ENCODE data around the gene RIC8A. TPM values are rescaled to one million over a fixed set of nuclear protein-coding genes. Genes with fewer than 3 reads are reported as not detected.
"Not testable (repeated sequence)": the region's sequence is repeated elsewhere in the genome, so short reads cannot be mapped to it uniquely, and the experiment has no call there.

Gene RIC8A
- total RNA-seq, 1 donor from 2014 or later, result 122 TPM

DNA sequence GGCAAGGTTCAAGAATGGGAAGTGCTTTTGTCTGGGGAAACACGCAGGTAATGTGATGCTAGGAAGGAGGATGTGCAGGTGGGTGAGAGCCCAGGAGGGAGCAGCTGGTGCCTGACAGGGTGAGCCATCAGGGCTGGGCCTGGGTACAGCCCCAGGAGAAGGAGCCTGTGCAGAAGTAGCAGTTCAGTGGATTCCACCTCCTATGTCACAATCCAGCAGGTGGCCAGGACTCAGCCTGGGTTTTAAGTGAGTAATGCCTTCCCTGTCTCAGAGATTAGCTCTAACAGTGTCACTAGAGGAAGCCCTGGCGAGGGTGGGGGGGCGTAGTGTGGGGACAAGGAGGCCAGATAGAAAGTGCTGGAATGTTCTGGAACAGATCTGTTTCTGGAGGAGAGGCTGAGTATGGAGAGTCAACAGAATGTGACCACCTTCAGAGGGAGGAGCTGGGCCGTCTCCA lies 8.1 kb downstream of the RIC8A start:
- Mint-ChIP-seq H3K36me3 (ENCODE audit: low read depth) (peaks cover 6% of the 10 kb centered on the region), H3K27me3 (ENCODE audit: low read depth) (no peaks in the 10 kb centered on the region), H3K9me3 (no peaks in the 10 kb centered on the region), H3K4me1 (peaks cover 4% of the 10 kb centered on the region), H3K27ac (ENCODE audit: unreplicated experiment) (peak overlapping the region; percentile 83), H3K4me3 (no peak overlapping the region)
- DNase-seq (ENCODE audit: low read depth, low spot score), result no peak
- TF ChIP-seq, protein P1, sequence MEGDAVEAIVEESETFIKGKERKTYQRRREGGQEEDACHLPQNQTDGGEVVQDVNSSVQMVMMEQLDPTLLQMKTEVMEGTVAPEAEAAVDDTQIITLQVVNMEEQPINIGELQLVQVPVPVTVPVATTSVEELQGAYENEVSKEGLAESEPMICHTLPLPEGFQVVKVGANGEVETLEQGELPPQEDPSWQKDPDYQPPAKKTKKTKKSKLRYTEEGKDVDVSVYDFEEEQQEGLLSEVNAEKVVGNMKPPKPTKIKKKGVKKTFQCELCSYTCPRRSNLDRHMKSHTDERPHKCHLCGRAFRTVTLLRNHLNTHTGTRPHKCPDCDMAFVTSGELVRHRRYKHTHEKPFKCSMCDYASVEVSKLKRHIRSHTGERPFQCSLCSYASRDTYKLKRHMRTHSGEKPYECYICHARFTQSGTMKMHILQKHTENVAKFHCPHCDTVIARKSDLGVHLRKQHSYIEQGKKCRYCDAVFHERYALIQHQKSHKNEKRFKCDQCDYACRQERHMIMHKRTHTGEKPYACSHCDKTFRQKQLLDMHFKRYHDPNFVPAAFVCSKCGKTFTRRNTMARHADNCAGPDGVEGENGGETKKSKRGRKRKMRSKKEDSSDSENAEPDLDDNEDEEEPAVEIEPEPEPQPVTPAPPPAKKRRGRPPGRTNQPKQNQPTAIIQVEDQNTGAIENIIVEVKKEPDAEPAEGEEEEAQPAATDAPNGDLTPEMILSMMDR (conservative IDR thresholded peaks at IDR 0.05), result no peak

DNA sequence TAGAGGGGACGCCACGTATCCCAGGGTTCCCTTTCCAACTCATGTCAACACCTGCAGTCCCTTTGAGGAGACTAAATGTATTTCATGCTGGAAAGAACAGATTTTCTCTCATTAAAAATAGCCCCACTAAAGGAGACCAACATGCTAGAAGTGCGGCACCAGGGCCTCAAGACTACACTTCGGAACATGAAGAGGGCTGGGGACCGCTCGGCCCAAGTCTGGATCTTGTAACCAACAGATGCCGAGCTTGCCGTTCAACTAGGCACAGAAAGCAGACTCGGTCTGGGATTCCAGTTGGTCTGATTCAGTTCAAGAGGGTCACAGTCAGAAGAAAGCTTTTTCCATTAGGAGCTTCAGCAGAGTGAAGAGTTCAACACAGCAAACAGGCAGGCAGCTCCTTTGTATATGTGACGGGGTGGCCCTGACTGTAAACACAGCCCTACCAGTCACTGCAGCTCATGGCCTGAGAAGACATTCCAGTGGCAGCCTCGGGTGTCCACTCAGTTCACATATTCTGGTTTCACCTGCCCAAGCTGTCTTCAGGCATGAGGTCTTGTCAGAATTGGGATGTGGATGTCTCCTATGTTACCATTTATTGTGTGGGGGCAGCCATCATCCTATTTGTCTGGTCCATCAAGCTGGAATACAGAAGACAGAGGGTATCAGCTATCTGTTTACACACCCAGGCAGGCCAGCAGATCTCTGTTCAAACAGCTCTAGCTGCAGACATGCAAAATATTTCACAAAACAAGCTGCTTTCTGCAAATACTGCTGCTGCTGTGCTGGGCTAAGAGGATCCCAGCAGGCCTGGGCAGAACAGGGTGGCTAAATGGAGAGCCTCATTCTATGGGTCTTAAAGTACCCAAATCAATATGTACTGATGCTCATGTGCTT lies 8.8 kb downstream of the RIC8A start:
- TF ChIP-seq, protein P1 (conservative IDR thresholded peaks at IDR 0.05), result no peak
- Mint-ChIP-seq H3K4me3 (no peak overlapping the region), H3K4me1 (peaks cover 2% of the 10 kb centered on the region), H3K9me3 (no peaks in the 10 kb centered on the region), H3K36me3 (ENCODE audit: low read depth) (peaks cover 5% of the 10 kb centered on the region), H3K27ac (ENCODE audit: unreplicated experiment) (no peak overlapping the region), H3K27me3 (ENCODE audit: low read depth) (no peaks in the 10 kb centered on the region)
- DNase-seq (ENCODE audit: low read depth, low spot score), result no peak

DNA sequence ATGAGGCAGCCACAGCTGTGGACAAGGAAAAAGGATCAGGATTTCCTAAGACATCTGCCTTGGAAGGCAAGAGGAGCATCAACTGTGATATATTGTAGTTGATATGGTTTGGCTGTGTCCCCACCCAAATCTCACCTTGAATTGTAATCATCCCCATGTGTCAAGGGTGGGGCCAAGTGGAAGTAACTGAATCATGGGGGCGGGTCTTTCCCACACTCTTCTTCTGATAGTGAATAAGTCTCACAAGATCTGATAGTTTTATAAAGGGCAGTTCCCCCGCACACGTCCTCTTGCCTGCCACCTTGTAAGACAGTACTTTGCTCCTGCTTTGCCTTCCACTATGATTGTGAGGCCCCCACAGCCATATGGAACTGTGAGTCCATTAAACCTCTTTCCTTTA lies 10.2 kb downstream of the RIC8A start:
- Mint-ChIP-seq H3K27ac (ENCODE audit: unreplicated experiment) (peak overlapping the region; percentile 74), H3K27me3 (ENCODE audit: low read depth) (no peaks in the 10 kb centered on the region), H3K4me3 (peak overlapping the region; percentile 43), H3K36me3 (ENCODE audit: low read depth) (peaks cover 3% of the 10 kb centered on the region), H3K9me3 (no peaks in the 10 kb centered on the region), H3K4me1 (no peaks in the 10 kb centered on the region)
- no peak for DNase-seq (ENCODE audit: low read depth, low spot score)
- TF ChIP-seq, protein P1 (conservative IDR thresholded peaks at IDR 0.05), result no peak

DNA sequence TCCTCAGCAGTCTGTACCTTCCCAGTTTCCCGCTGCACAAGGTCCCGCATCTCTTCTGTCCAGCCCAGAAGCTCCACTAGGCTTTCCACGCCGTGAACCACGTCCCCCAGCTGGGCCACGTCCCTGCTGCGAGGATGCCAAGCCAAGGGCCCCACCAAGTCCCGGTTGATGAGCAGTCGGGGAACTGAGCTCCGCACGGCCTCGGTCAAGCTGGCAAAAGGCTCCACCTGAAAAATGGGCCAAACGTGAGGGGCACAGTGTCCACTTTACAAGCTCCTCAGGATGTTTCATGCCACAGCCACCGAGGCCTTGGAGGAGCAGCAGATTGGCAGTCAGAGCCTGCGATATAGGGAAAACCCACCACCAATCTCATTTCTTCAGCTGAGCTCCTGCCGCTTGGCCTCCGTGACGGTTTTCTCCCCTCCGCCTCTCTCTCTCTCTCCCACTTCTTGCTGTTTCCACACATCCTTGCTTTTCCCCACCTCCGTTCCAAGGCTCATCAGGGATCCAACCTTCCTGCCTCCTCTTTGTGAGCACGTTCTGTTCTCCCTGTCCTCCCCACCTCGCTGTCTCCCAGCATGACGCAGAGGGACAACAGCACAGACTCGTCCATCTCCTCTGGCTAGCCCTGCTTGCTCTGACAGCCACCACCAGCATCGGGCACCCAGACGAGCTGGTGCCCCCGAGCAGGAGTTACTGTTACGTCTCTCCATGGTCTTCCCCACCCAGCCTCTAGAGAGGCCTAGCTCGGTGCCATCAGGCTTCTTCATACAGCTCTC lies 11.5 kb downstream of the RIC8A start:
- Mint-ChIP-seq H3K27me3 (ENCODE audit: low read depth) (no peaks in the 10 kb centered on the region), H3K36me3 (ENCODE audit: low read depth) (no peaks in the 10 kb centered on the region), H3K4me3 (no peak overlapping the region), H3K4me1 (no peaks in the 10 kb centered on the region), H3K27ac (ENCODE audit: unreplicated experiment) (no peak overlapping the region), H3K9me3 (no peaks in the 10 kb centered on the region)
- TF ChIP-seq, protein P1 (conservative IDR thresholded peaks at IDR 0.05), result no peak
- no peak for DNase-seq (ENCODE audit: low read depth, low spot score)

DNA sequence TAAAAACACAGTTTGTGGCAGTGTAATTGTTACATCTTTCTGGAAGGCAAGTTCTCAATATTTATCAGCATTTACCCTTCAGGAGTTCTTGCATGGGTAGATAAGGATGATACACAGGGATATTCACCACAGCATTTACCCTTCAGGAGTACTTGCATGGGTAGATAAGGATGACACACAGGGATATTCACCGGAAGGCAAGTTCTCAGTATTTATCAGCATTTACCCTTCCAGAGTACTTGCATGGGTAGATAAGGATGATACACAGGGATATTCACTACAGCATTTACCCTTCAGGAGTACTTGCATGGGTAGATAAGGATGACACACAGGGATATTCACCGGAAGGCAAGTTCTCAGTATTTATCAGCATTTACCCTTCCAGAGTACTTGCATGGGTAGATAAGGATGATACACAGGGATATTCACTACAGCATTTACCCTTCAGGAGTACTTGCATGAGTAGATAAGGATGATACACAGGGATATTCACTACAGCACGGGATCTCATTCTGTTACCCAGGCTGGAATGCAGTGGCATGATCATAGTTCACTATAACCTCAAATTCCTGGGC lies 13.2 kb downstream of the RIC8A start:
- not testable (repeated sequence) for H3K9me3 Mint-ChIP-seq; DNase-seq (ENCODE audit: low read depth, low spot score)

More for the DNA sequence above, 13.2 kb downstream of the RIC8A start:
- not testable (repeated sequence) for H3K27me3 Mint-ChIP-seq (ENCODE audit: low read depth); H3K4me1 Mint-ChIP-seq; H3K4me3 Mint-ChIP-seq; H3K27ac Mint-ChIP-seq (ENCODE audit: unreplicated experiment); H3K36me3 Mint-ChIP-seq (ENCODE audit: low read depth)
